HEK293 (cell line): ENCODE results near the gene KTN1.

Experiments used
- KLF1 ChIP-seq: fragments of 450-650 bp; formaldehyde crosslinking; IDR thresholded peaks from 2 replicates; pipeline ENCODE4 v1.5.1; 2016; ENCODE audit warnings: missing biosample characterization, missing genetic modification characterization
- ZNF274 ChIP-seq, 2 experiments: fragments of 200-500 bp in 1 of 2; fragments of 450-650 bp in 1 of 2; sonication (Bioruptor generic) in 1 of 2; formaldehyde crosslinking in 1 of 2; IDR thresholded peaks; 2 replicates each; pipeline versions ENCODE4 v1.5.1 to v1.6.1; 2014 to 2016; ENCODE audit warnings: borderline replicate concordance in 1 of 2, inconsistent platforms in 1 of 2, low read length in 1 of 2, missing biosample characterization in 1 of 2, missing genetic modification characterization in 1 of 2
- ZNF404 ChIP-seq: fragments of 450-650 bp; formaldehyde crosslinking; IDR thresholded peaks from 2 replicates; pipeline ENCODE4 v1.5.1; 2017; ENCODE audit warnings: missing biosample characterization, missing genetic modification characterization
- TF ChIP-seq, protein P1 (sequence below): fragments of 450-650 bp; formaldehyde crosslinking; IDR thresholded peaks from 2 replicates; pipeline ENCODE4 v1.5.1; 2016; ENCODE audit warnings: missing biosample characterization, missing genetic modification characterization

DNA sequence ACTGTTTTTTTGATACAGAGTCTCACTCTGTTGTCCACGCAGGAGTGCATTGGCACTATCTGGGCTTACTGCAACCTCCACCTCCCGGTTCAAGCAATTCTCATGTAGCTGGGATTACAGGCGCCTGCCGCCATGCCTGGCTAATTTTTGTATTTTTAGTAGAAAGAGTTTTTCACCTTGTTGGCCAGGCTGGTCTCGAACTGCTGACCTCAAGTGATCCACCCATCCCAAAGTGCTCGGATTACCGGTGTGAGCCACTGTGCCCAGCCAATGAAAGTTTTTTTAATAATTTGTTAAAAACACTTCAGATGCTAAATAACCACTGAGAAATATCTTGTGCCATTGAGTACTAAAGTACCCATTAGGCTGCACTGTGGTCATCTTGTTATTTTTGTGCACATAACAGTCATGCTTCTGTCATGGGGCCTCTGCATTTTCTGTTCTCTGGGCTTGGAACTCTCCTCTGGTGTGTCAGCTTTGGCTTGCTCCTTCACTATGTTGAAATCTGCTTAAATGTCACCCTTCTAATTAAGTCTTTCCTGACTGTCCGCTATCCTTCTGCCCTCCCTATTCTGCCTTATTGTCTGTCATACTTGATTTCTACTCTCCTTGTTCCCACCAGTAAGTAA lies 105.1 kb downstream of the KTN1 start:
- TF ChIP-seq, protein P1, sequence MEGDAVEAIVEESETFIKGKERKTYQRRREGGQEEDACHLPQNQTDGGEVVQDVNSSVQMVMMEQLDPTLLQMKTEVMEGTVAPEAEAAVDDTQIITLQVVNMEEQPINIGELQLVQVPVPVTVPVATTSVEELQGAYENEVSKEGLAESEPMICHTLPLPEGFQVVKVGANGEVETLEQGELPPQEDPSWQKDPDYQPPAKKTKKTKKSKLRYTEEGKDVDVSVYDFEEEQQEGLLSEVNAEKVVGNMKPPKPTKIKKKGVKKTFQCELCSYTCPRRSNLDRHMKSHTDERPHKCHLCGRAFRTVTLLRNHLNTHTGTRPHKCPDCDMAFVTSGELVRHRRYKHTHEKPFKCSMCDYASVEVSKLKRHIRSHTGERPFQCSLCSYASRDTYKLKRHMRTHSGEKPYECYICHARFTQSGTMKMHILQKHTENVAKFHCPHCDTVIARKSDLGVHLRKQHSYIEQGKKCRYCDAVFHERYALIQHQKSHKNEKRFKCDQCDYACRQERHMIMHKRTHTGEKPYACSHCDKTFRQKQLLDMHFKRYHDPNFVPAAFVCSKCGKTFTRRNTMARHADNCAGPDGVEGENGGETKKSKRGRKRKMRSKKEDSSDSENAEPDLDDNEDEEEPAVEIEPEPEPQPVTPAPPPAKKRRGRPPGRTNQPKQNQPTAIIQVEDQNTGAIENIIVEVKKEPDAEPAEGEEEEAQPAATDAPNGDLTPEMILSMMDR (tag by site-specific recombination): no peak
- TF ChIP-seq ZNF404: no peak
- no peak for TF ChIP-seq ZNF274 (IDR thresholded peaks at IDR 0.05; ENCODE audit: low read length)
- TF ChIP-seq ZNF274 (tag by site-specific recombination; IDR thresholded peaks at IDR 0.05; ENCODE audit: borderline replicate concordance): no peak
- TF ChIP-seq KLF1 (tag by site-specific recombination): no peak
